Type B pancreatic cell (in vitro differentiated cells): ENCODE data around the gene ALX3. TPM values are rescaled to one million over a fixed set of nuclear protein-coding genes. Genes with fewer than 3 reads are reported as not detected.

Source experiments
- DNase-seq: peaks from one replicate; pipeline ENCODE4 v3.0.0; 2021; ENCODE audit warnings: mixed read lengths; ENCODE audit not compliant: unreplicated experiment; ENCODE audit errors: extremely low spot score
- H3K27ac Mint-ChIP-seq: 2 replicates; pipeline ENCODE4 v1.8.0; 2021; ENCODE audit warnings: mild to moderate bottlenecking, mixed read lengths
- H3K27me3 Mint-ChIP-seq: 2 replicates; pipeline ENCODE4 v1.8.0; 2021; ENCODE audit warnings: mixed read lengths
- H3K36me3 Mint-ChIP-seq: 2 replicates; pipeline ENCODE4 v1.8.0; 2021; ENCODE audit warnings: mixed read lengths
- H3K4me1 Mint-ChIP-seq: one replicate; pipeline ENCODE4 v1.8.0; 2021; ENCODE audit warnings: mixed read lengths; ENCODE audit not compliant: unreplicated experiment
- H3K4me3 Mint-ChIP-seq: 2 replicates; pipeline ENCODE4 v1.8.0; 2021; ENCODE audit warnings: mild to moderate bottlenecking, mixed read lengths
- H3K9me3 Mint-ChIP-seq: 2 replicates; pipeline ENCODE4 v1.8.0; 2021; ENCODE audit warnings: mixed read lengths
- total RNA-seq: library from RNA; stranded (reverse); gene quantifications from 2 replicates; pipeline ENCODE4 v1.2.1, GENCODE V29; 2021; ENCODE audit warnings: low replicate concordance
- TF ChIP-seq, protein P1 (sequence below): fragments of 200-600 bp; sonication (generic); conservative IDR thresholded peaks from 2 replicates; pipeline ENCODE4 v1.5.0; 2021; ENCODE audit warnings: antibody characterized with exemption, mild to moderate bottlenecking

ALX3 gene
- total RNA-seq, 1 donor from 2014 or later: 19.8 TPM

GRCh38 chr1:110106013-110106941, 35.8 kb upstream of the ALX3 start:
- Mint-ChIP-seq H3K27me3 (peaks cover 46% of the 10 kb centered on the region), H3K27ac (no peak overlapping the region), H3K9me3 (no peaks in the 10 kb centered on the region), H3K4me3 (peak overlapping the region; percentile 44), H3K36me3 (no peaks in the 10 kb centered on the region), H3K4me1 (peaks cover 21% of the 10 kb centered on the region)
- DNase-seq: peak; percentile 79
- TF ChIP-seq, protein P1, sequence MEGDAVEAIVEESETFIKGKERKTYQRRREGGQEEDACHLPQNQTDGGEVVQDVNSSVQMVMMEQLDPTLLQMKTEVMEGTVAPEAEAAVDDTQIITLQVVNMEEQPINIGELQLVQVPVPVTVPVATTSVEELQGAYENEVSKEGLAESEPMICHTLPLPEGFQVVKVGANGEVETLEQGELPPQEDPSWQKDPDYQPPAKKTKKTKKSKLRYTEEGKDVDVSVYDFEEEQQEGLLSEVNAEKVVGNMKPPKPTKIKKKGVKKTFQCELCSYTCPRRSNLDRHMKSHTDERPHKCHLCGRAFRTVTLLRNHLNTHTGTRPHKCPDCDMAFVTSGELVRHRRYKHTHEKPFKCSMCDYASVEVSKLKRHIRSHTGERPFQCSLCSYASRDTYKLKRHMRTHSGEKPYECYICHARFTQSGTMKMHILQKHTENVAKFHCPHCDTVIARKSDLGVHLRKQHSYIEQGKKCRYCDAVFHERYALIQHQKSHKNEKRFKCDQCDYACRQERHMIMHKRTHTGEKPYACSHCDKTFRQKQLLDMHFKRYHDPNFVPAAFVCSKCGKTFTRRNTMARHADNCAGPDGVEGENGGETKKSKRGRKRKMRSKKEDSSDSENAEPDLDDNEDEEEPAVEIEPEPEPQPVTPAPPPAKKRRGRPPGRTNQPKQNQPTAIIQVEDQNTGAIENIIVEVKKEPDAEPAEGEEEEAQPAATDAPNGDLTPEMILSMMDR: peak; percentile 95

- no peak for DNase-seq
- H3K36me3 Mint-ChIP-seq: no peaks in the 10 kb centered on the region
- H3K9me3 Mint-ChIP-seq: no peaks in the 10 kb centered on the region
- no peak overlapping the region for H3K4me3 Mint-ChIP-seq
- peaks cover 27% of the 10 kb centered on the region for H3K4me1 Mint-ChIP-seq
- peaks cover 29% of the 10 kb centered on the region for H3K27me3 Mint-ChIP-seq
- peak overlapping the region; percentile 15 for H3K27ac Mint-ChIP-seq
- TF ChIP-seq, protein P1: no peak
Observed at GRCh38 chr1:110102081-110102480, 31.6 kb upstream of the ALX3 start.

DNA sequence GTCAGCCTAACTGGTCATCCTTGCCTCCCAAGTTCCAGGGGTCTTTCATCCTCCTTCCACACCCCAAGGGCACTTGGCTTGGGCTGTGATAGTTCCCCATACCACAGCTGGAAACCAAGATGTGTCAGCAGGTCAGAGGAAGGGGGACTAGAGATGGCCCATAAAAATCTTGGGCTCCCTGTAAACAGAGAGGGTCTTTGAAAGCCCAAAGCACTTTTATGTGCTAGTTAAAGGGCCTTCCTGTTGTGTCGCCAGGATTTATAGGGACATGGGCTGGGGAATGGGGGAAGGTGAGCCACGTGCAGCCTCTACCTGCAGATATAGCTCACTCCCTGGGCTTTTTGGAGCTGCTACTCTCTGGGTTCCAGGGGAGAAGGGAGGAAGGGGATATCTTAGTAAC, 29.9 kb upstream of the ALX3 start:
- Mint-ChIP-seq H3K36me3 (no peaks in the 10 kb centered on the region), H3K4me3 (no peak overlapping the region), H3K27ac (no peak overlapping the region), H3K27me3 (peaks cover 29% of the 10 kb centered on the region), H3K9me3 (no peaks in the 10 kb centered on the region), H3K4me1 (peaks cover 28% of the 10 kb centered on the region)
- no peak for DNase-seq
- TF ChIP-seq, protein P1: no peak

- Mint-ChIP-seq H3K4me1 (peaks cover 34% of the 10 kb centered on the region), H3K27ac (peak overlapping the region; percentile 55), H3K27me3 (peaks cover 28% of the 10 kb centered on the region), H3K4me3 (peak overlapping the region; percentile 47), H3K9me3 (no peaks in the 10 kb centered on the region), H3K36me3 (no peaks in the 10 kb centered on the region)
- TF ChIP-seq, protein P1: no peak
- no peak for DNase-seq
Observed at GRCh38 chr1:110098222-110099026, 28.0 kb upstream of the ALX3 start.

DNA sequence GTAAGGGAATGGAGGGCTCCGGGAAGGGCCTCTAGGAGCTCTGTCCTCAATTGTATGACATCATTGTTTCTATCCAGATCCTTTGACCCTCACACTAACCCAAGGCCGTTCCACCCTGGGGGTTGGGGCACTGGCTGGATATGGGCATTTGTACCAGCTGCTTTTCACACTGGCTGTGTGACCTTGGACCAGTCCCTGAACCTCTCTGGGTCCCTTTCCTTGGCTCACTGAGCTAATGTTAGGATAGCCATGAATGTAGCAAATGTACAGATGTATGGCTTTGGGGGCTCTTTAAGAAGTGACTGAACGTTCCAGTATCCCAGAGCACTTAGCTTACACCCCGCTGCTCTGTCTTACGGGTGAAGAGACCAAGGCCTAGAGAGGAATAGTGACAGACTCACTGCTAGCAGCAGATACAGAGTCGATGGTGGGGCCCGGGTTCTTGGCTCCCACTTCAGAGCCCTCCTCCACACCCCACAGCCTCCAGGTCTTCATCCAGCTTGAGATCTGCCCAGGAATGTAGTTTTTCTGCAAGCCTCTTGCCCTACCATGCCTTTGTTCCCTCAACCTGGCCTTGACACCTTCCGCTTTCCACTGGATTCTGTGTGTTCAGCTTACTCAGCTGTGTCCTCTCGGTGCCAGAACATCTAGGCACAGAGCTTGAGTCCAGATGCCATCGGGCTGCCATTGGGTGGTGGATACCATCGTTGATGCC, 27.2 kb upstream of the ALX3 start:
- TF ChIP-seq, protein P1: no peak
- no peaks in the 10 kb centered on the region for H3K36me3 Mint-ChIP-seq
- H3K4me1 Mint-ChIP-seq: peaks cover 34% of the 10 kb centered on the region
- no peak for DNase-seq
- no peaks in the 10 kb centered on the region for H3K9me3 Mint-ChIP-seq
- peaks cover 33% of the 10 kb centered on the region for H3K27me3 Mint-ChIP-seq
- peak overlapping the region; percentile 47 for H3K4me3 Mint-ChIP-seq
- H3K27ac Mint-ChIP-seq: no peak overlapping the region
